Activated naive CD4-positive, alpha-beta T cell treated with Interleukin-2 at 50 U/mL for 16 hours (primary cell): Measurements from ENCODE around the gene TCERG1.
A peak's percentile ranks its signal among the peaks of the same experiment; 100 is the strongest.
"Not testable (repeated sequence)": the region's sequence is repeated elsewhere in the genome, so short reads cannot be mapped to it uniquely, and the experiment has no call there.

ENCODE experiments used
- DNase-seq: peaks from one replicate; pipeline ENCODE4 v3.0.0-alpha.2; 2020

Gene TCERG1

GRCh38 chr5:146523698-146524097 is 76.6 kb downstream of the TCERG1 start:
- DNase-seq: no peak

- DNase-seq: no peak
Measured at GRCh38 chr5:146527785-146528184, 80.7 kb downstream of the TCERG1 start.

- DNase-seq: no peak
Measured at GRCh38 chr5:146528236-146528635, 81.1 kb downstream of the TCERG1 start.

GRCh38 chr5:146529984-146530383 is 82.9 kb downstream of the TCERG1 start:
- no peak for DNase-seq

- DNase-seq: peak; percentile 76
Measured at GRCh38 chr5:146533260-146533857, 86.2 kb downstream of the TCERG1 start.

- no peak for DNase-seq
Measured at GRCh38 chr5:146533882-146534281, 86.7 kb downstream of the TCERG1 start.

GRCh38 chr5:146538432-146538831 is 91.3 kb downstream of the TCERG1 start:
- DNase-seq: no peak

GRCh38 chr5:146539973-146540372 is 92.8 kb downstream of the TCERG1 start:
- no peak for DNase-seq

GRCh38 chr5:146540414-146540813 is 93.3 kb downstream of the TCERG1 start:
- no peak for DNase-seq

- DNase-seq: peak; percentile 70
Measured at GRCh38 chr5:146541958-146542849, 95.1 kb downstream of the TCERG1 start.

- DNase-seq: no peak
Measured at GRCh38 chr5:146544232-146544631, 97.1 kb downstream of the TCERG1 start.

GRCh38 chr5:146548781-146549449 is 101.8 kb downstream of the TCERG1 start:
- no peak for DNase-seq

- DNase-seq: no peak
Measured at GRCh38 chr5:146549615-146550014, 102.5 kb downstream of the TCERG1 start.

GRCh38 chr5:146553446-146553845 is 106.3 kb downstream of the TCERG1 start:
- no peak for DNase-seq

- DNase-seq: not testable (repeated sequence)
Measured at GRCh38 chr5:146556884-146557283, 109.8 kb downstream of the TCERG1 start.

GRCh38 chr5:146560205-146560812 is 113.2 kb downstream of the TCERG1 start:
- no peak for DNase-seq
